ENCODE data around the gene ERBB2. TPM values are rescaled to one million over a fixed set of nuclear protein-coding genes. Genes with fewer than 3 reads are reported as not detected.

Gene ERBB2
- total RNA-seq, 1 donor from 2014 or later = 20.1 TPM

Other genes starting within 250 kb of the ERBB2 start
- gene MED1, start 248.8 kb upstream of the ERBB2 start, total RNA-seq = 22.7 and 27.9 TPM in 2 replicates
- gene CDK12, start 238.6 kb upstream of the ERBB2 start, total RNA-seq = 31.0 and 40.9 TPM in 2 replicates
- gene NEUROD2, start 92.1 kb upstream of the ERBB2 start, total RNA-seq = not detected in 2 replicates
- gene PPP1R1B, start 73.1 kb upstream of the ERBB2 start, total RNA-seq = not detected in 2 replicates
- gene STARD3, start 62.9 kb upstream of the ERBB2 start, total RNA-seq = 31.4 and 50.2 TPM in 2 replicates
- 0.05 and 2.1 TPM in 2 replicates for gene TCAP, start 34.7 kb upstream of the ERBB2 start, total RNA-seq
- gene PNMT, start 31.6 kb upstream of the ERBB2 start, total RNA-seq = not detected in 2 replicates
- gene PGAP3, start 12.0 kb upstream of the ERBB2 start, total RNA-seq = 6.0 and 7.5 TPM in 2 replicates
- gene MIEN1, start 30.5 kb downstream of the ERBB2 start, total RNA-seq = 49.0 and 51.2 TPM in 2 replicates
- not detected in 2 replicates for gene GRB7, start 37.9 kb downstream of the ERBB2 start, total RNA-seq
- gene IKZF3, start 164.2 kb downstream of the ERBB2 start, total RNA-seq = not detected in 2 replicates
- not detected in 2 replicates for gene ZPBP2, start 168.1 kb downstream of the ERBB2 start, total RNA-seq
- 3.0 and 6.8 TPM in 2 replicates for gene GSDMB, start 218.6 kb downstream of the ERBB2 start, total RNA-seq
- 26.0 and 29.5 TPM in 2 replicates for gene ORMDL3, start 227.5 kb downstream of the ERBB2 start, total RNA-seq
- not detected in 2 replicates for gene LRRC3C, start 227.7 kb downstream of the ERBB2 start, total RNA-seq

Data from glomerular endothelial cell (primary cell).